C4-2B (cell line): ENCODE data around the gene POLL.

Experiments
- ZFX ChIP-seq: fragments of 450-650 bp; IDR thresholded peaks from 2 replicates; pipeline ENCODE4 v1.6.1; 2017
- TF ChIP-seq, protein P1 (sequence below): fragments of 450-650 bp; conservative IDR thresholded peaks from 2 replicates; pipeline ENCODE4 v1.5.1; 2017; ENCODE audit warnings: mild to moderate bottlenecking

DNA sequence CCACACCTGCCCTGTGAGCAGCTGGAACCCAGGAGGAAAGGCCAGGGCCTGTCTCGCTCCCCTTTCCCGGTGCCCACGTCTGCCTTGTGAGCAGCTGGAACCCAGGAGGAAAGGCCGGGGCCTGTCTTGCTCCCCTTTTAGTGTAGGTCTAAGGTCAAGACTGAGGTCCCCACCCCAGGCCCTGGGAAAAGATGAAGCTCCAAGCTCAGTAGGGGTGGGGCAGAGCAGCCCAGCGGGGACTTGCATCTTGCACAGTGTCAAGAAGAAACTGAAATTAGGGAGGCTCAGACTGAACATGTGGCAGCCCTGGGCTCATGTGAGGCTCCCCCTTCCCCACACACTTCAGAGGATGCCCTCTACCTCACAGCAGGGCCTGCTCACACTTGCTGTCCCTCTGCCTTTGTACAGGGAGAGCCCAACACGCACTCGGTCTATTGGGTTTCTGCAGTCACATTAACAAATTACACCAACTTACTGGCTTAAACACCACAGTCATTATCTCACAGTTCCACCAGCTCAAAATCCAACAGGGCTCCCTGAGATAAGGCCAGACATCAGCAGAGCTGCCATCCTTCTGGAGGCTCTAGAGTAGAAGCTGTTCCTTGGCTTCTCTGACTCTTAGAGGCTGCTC, 12.4 kb downstream of the POLL start:
- TF ChIP-seq, protein P1, sequence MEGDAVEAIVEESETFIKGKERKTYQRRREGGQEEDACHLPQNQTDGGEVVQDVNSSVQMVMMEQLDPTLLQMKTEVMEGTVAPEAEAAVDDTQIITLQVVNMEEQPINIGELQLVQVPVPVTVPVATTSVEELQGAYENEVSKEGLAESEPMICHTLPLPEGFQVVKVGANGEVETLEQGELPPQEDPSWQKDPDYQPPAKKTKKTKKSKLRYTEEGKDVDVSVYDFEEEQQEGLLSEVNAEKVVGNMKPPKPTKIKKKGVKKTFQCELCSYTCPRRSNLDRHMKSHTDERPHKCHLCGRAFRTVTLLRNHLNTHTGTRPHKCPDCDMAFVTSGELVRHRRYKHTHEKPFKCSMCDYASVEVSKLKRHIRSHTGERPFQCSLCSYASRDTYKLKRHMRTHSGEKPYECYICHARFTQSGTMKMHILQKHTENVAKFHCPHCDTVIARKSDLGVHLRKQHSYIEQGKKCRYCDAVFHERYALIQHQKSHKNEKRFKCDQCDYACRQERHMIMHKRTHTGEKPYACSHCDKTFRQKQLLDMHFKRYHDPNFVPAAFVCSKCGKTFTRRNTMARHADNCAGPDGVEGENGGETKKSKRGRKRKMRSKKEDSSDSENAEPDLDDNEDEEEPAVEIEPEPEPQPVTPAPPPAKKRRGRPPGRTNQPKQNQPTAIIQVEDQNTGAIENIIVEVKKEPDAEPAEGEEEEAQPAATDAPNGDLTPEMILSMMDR: no peak
- no peak for TF ChIP-seq ZFX
